IMR-90 (cell line): Measurements from ENCODE around the gene PROX2. TPM values are rescaled to one million over a fixed set of nuclear protein-coding genes. Genes with fewer than 3 reads are reported as not detected.

Experiments
- ATAC-seq: fragments of 200-7000 bp; cut with Tn5 transposase; 2 replicates; pipeline ENCODE4 v1.9.1; 2020; ENCODE audit warnings: low read depth, mild to moderate bottlenecking, moderate library complexity
- BruUV-seq: library from RNA; stranded (reverse); fragments of 400-500 nt; replicated peaks from 2 replicates; lab custom pipeline; 2021; lab: Mats Ljungman, UMichigan
- CTCF ChIA-PET: fragments of 300-600 bp; formaldehyde crosslinking; extraction: SDS; loops from one replicate; lab custom pipeline; 2021; ENCODE audit warnings: antibody characterized with exemption; lab: Yijun Ruan, JAX
- POLR2A ChIA-PET: fragments of 300-600 bp; sonication (Branson Sonifier 250); formaldehyde crosslinking; loops from one replicate; lab custom pipeline; 2022; ENCODE audit warnings: antibody characterized with exemption; ENCODE audit not compliant: unreplicated experiment; lab: Charles Lee
- DNase-seq: peaks from one replicate; pipeline ENCODE4 v3.0.0; 2013
- H2AFZ ChIP-seq: replicated peaks from 2 replicates; pipeline ENCODE3; 2013; ENCODE audit warnings: low read length, mild to moderate bottlenecking; ENCODE audit not compliant: poor library complexity
- H2AK5ac ChIP-seq: 2 replicates; pipeline ENCODE4 v1.6.1; 2013; ENCODE audit warnings: low read depth, low read length, inconsistent platforms
- H2AK9ac ChIP-seq: replicated peaks from 2 replicates; pipeline ENCODE3; 2013; ENCODE audit warnings: mild to moderate bottlenecking, low read depth, low read length, moderate library complexity; ENCODE audit not compliant: poor library complexity
- H2BK120ac ChIP-seq: 2 replicates; pipeline ENCODE4 v1.6.1; 2013; ENCODE audit warnings: low read depth, low read length, inconsistent platforms
- H2BK15ac ChIP-seq: 3 replicates; pipeline ENCODE4 v1.6.1; 2013; ENCODE audit warnings: low read depth, low read length, inconsistent platforms
- H2BK20ac ChIP-seq: 2 replicates; pipeline ENCODE4 v1.6.1; 2013; ENCODE audit warnings: low read depth, mild to moderate bottlenecking, inconsistent platforms, low read length, moderate library complexity
- H2BK5ac ChIP-seq: 2 replicates; pipeline ENCODE4 v1.6.1; 2013; ENCODE audit warnings: mild to moderate bottlenecking, low read depth, low read length, inconsistent platforms; ENCODE audit not compliant: poor library complexity, severe bottlenecking
- H3K14ac ChIP-seq: replicated peaks from 2 replicates; pipeline ENCODE4 v1.6.1; 2013; ENCODE audit warnings: low read depth, low read length, inconsistent platforms
- H3K18ac ChIP-seq: 2 replicates; pipeline ENCODE4 v1.6.1; 2013; ENCODE audit warnings: low read depth, low read length, control low read depth
- H3K23ac ChIP-seq: 2 replicates; pipeline ENCODE4 v1.6.1; 2013; ENCODE audit warnings: low read depth, low read length, inconsistent platforms
- H3K27ac ChIP-seq: 2 replicates; pipeline ENCODE4 v1.5.1; 2013; ENCODE audit warnings: mild to moderate bottlenecking, control low read depth, low read length; ENCODE audit not compliant: insufficient read depth
- H3K27me3 ChIP-seq: 2 replicates; pipeline ENCODE4 v1.6.1; 2013; ENCODE audit warnings: low read length; ENCODE audit not compliant: control insufficient read depth, insufficient read depth
- H3K36me3 ChIP-seq: 2 replicates; pipeline ENCODE4 v1.6.1; 2013; ENCODE audit warnings: low read length, mixed read lengths; ENCODE audit not compliant: control insufficient read depth, insufficient read depth
- H3K4ac ChIP-seq: 2 replicates; pipeline ENCODE4 v1.6.1; 2013; ENCODE audit warnings: low read depth, low read length, inconsistent platforms
- H3K4me1 ChIP-seq: 2 replicates; pipeline ENCODE4 v1.6.1; 2013; ENCODE audit warnings: low read length, mixed read lengths; ENCODE audit not compliant: control insufficient read depth, insufficient read depth
- H3K4me2 ChIP-seq: 2 replicates; pipeline ENCODE4 v1.6.1; 2013; ENCODE audit warnings: low read depth, mild to moderate bottlenecking, control low read depth, low read length, moderate library complexity
- H3K4me3 ChIP-seq: 2 replicates; pipeline ENCODE4 v1.5.1; 2013; ENCODE audit warnings: low read depth, mild to moderate bottlenecking, control low read depth, low read length, moderate library complexity; ENCODE audit not compliant: insufficient read depth
- H3K56ac ChIP-seq: 2 replicates; pipeline ENCODE4 v1.6.1; 2013; ENCODE audit warnings: low read length, inconsistent platforms; ENCODE audit not compliant: insufficient read depth; ENCODE audit errors: extremely low read depth
- H3K79me1 ChIP-seq, 2 experiments: 2 replicates each; pipeline ENCODE4 v1.6.1; 2013; ENCODE audit warnings: low read length in 2 of 2, inconsistent platforms in 1 of 2, low read depth in 1 of 2
- H3K9ac ChIP-seq: 2 replicates; pipeline ENCODE4 v1.6.1; 2013; ENCODE audit warnings: low read depth, low read length, control low read depth
- H3K9me1 ChIP-seq: 2 replicates; pipeline ENCODE4 v1.6.1; 2013; ENCODE audit warnings: low read length, inconsistent platforms; ENCODE audit not compliant: insufficient read depth
- H3K9me3 ChIP-seq: 2 replicates; pipeline ENCODE4 v1.6.1; 2013; ENCODE audit warnings: low read length; ENCODE audit not compliant: control insufficient read depth, insufficient read depth
- H4K20me1 ChIP-seq: 2 replicates; pipeline ENCODE4 v1.6.1; 2013; ENCODE audit warnings: low read length, inconsistent platforms; ENCODE audit not compliant: insufficient read depth
- H4K5ac ChIP-seq: 2 replicates; pipeline ENCODE4 v1.6.1; 2013; ENCODE audit warnings: mild to moderate bottlenecking, low read depth, low read length, control low read depth
- H4K8ac ChIP-seq, 2 experiments: 2 replicates each; pipeline ENCODE4 v1.6.1; 2013; ENCODE audit warnings: low read depth in 2 of 2, low read length in 2 of 2, control low read depth in 1 of 2, inconsistent platforms in 1 of 2
- H4K91ac ChIP-seq: 2 replicates; pipeline ENCODE4 v1.6.1; 2013; ENCODE audit warnings: low read depth, low read length, inconsistent platforms; ENCODE audit not compliant: insufficient read depth
- BHLHE40 ChIP-seq: fragments of 150-350 bp; IDR thresholded peaks from 2 replicates; pipeline ENCODE4 v1.6.1; 2016; ENCODE audit warnings: mild to moderate bottlenecking, low read depth, low read length
- CHD1 ChIP-seq: IDR thresholded peaks from 2 replicates; pipeline ENCODE4 v1.6.1; 2012; ENCODE audit warnings: low read depth, low read length, improper control_type of control experiment
- CTCF ChIP-seq: conservative IDR thresholded peaks from 2 replicates; pipeline ENCODE4 v1.5.1; 2012; ENCODE audit warnings: mild to moderate bottlenecking, low read depth, low read length, improper control_type of control experiment
- FOS ChIP-seq: fragments of 150-350 bp; IDR thresholded peaks from 2 replicates; pipeline ENCODE4 v1.6.1; 2016; ENCODE audit warnings: low read depth, low read length
- MAFK ChIP-seq: IDR thresholded peaks from 2 replicates; pipeline ENCODE4 v1.6.1; 2012; ENCODE audit warnings: low read depth, low read length, improper control_type of control experiment
- MAZ ChIP-seq: IDR thresholded peaks from 2 replicates; pipeline ENCODE4 v1.6.1; 2012; ENCODE audit warnings: low read depth, mild to moderate bottlenecking, low read length, improper control_type of control experiment, moderate library complexity, borderline replicate concordance
- MXI1 ChIP-seq: IDR thresholded peaks from 2 replicates; pipeline ENCODE4 v1.6.1; 2012; ENCODE audit warnings: low read depth, mild to moderate bottlenecking, low read length, moderate library complexity, borderline replicate concordance
- NFE2L2 ChIP-seq: fragments of 150-350 bp; IDR thresholded peaks from 2 replicates; pipeline ENCODE4 v1.6.1; 2016; ENCODE audit warnings: low read depth, mild to moderate bottlenecking, low read length
- RCOR1 ChIP-seq: IDR thresholded peaks from 2 replicates; pipeline ENCODE4 v1.6.1; 2012; ENCODE audit warnings: mild to moderate bottlenecking, low read length, improper control_type of control experiment; ENCODE audit not compliant: insufficient replicate concordance
- SMC3 ChIP-seq: fragments of 150-350 bp; IDR thresholded peaks from 2 replicates; pipeline ENCODE4 v1.6.1; 2016; ENCODE audit warnings: low read depth, mild to moderate bottlenecking, antibody characterized with exemption, low read length, moderate library complexity
- USF2 ChIP-seq: fragments of 150-350 bp; IDR thresholded peaks from 2 replicates; pipeline ENCODE4 v1.6.1; 2017; ENCODE audit warnings: mild to moderate bottlenecking, antibody characterized with exemption, low read length, low read depth
- WGBS, 2 experiments: methylation state at CpG; one replicate each; pipeline versions ENCODE4 v1.1.5 to v1.1.7; 2013; ENCODE audit warnings: missing lambda C conversion rate in 2 of 2; ENCODE audit not compliant: insufficient read length in 1 of 2; ENCODE audit errors: extremely low coverage in 2 of 2; 5-methylcytosine and 5-hydroxymethylcytosine counted together
- dilution Hi-C: fragments of 300-500 bp; cut with HindIII; formaldehyde crosslinking; loops from one replicate; pipeline ENCODE4 v1.14.3; 2018; ENCODE audit warnings: low sequenced_read_pairs; ENCODE audit not compliant: unreplicated experiment
- in situ Hi-C: fragments of 300-500 bp; cut with MboI; formaldehyde crosslinking; loops from 3 replicates; pipeline ENCODE4 v1.14.3; 2019; ENCODE audit warnings: low sequenced_read_pairs, inconsistent platforms, mixed read lengths
- intact Hi-C: fragments of 100-400 bp; cut with micrococcal nuclease; formaldehyde crosslinking; loops from 2 replicates; pipeline ENCODE4 v1.10.0; 2022
- polyA plus RNA-seq, 3 experiments: library from polyadenylated mRNA; depleted of rRNA; stranded (reverse); fragments of >200 nt; gene quantifications; 2 replicates each; pipeline ENCODE4 v1.2.3, GENCODE V29; 2012; ENCODE audit warnings: low replicate concordance in 1 of 3
- total RNA-seq: library from RNA; depleted of rRNA; stranded (reverse); fragments of >200 nt; gene quantifications from 2 replicates; pipeline ENCODE4 v1.2.3, GENCODE V29; 2012

The PROX2 gene
- total and polyA plus RNA-seq, 2 of the 4 experiments (the other 2 are of a cell fraction): not detected

- Histone ChIP-seq H3K27ac (no peak overlapping the region), H3K4me1 (peaks cover 8% of the 10 kb centered on the region), H3K79me1 (peaks cover 40 to 76% of the 10 kb centered on the region in 2 experiments), H2BK5ac (no peak overlapping the region), H3K9me1 (peaks cover 2% of the 10 kb centered on the region; the same call in 1 of the 2 replicates), H3K27me3 (no peaks in the 10 kb centered on the region), H3K23ac (no peak overlapping the region), H3K14ac (no peak overlapping the region), H2BK120ac (no peak overlapping the region), H2AFZ (no peak overlapping the region), H4K91ac (no peak overlapping the region), H2BK20ac (no peak overlapping the region), H3K18ac (no peak overlapping the region), H3K4ac (no peak overlapping the region), H4K20me1 (peaks cover 26% of the 10 kb centered on the region), H2BK15ac (no peak overlapping the region), H3K9me3 (no peaks in the 10 kb centered on the region), H3K56ac (no peak overlapping the region), H3K36me3 (peaks cover 60% of the 10 kb centered on the region), H3K9ac (no peak overlapping the region), H3K4me2 (no peak overlapping the region), H4K5ac (no peak overlapping the region), H2AK9ac (no peak overlapping the region), H3K4me3 (no peak overlapping the region), H2AK5ac (no peak overlapping the region), H4K8ac (no peak overlapping the region)
- POLR2A ChIA-PET: no interaction called here
- DNase-seq (peak; percentile 49), ATAC-seq (peak; percentile 42)
- in situ Hi-C loops (no loop called here), intact Hi-C loops (no loop called here), dilution Hi-C loops (no loop called here)
- BruUV-seq: no TSS peak
- TF ChIP-seq CTCF: no peak
- no peak for TF ChIP-seq MAZ
- TF ChIP-seq MXI1: no peak
- TF ChIP-seq FOS: no peak
- TF ChIP-seq SMC3: no peak
- TF ChIP-seq RCOR1: no peak
- no peak for TF ChIP-seq NFE2L2
- TF ChIP-seq USF2: no peak
- no peak for TF ChIP-seq CHD1
- no peak for TF ChIP-seq BHLHE40
- TF ChIP-seq MAFK: no peak
- CTCF ChIA-PET: no interaction called here
- WGBS, 2 experiments: no CpG with 5 or more reads among the region's 6 CpGs
Measured at GRCh38 chr14:74891870-74892269, 15.9 kb upstream of the PROX2 start.
